Measurements from ENCODE around the gene PRPSAP2. TPM values are rescaled to one million over a fixed set of nuclear protein-coding genes. Genes with fewer than 3 reads are reported as not detected.

The PRPSAP2 gene
- total RNA-seq, 6 donors from 2014 or later = 16.6 to 39.8 (median 29.2) TPM

DNA sequence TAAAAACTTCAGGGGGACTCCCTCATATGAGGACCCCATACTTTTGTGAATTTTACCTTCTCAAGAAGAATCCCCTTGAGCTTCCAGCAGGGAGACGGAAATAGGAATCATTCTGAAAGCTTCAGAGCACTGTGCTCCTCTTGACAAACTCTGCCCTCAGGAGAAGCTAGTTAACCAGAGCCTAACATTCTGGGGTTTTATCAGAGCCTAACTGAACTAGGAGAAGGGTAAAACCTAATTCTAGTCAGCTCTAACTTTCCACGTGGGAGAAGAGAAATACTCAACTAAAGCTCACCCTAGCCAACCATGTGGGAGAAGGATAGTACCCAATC lies 80.7 kb downstream of the PRPSAP2 start:
- WGBS, 2 donors = 81 to 82% methylated on average over 2 of the region's 2 CpGs
- DNase-seq (no peak), ATAC-seq (ENCODE audit: low FRiP score in 2 of 2) (no peak)
- Histone ChIP-seq H3K9me3 (no peaks in the 10 kb centered on the region), H3K4me3 (no peak overlapping the region), H3K27me3 (no peaks in the 10 kb centered on the region), H3K4me1 (no peaks in the 10 kb centered on the region), H3K36me3 (no peaks in the 10 kb centered on the region), H3K27ac (no peak overlapping the region)
- TF ChIP-seq EP300 (IDR thresholded peaks at IDR 0.05) (no peak), POLR2A (IDR thresholded peaks at IDR 0.05) (no peak), POLR2AphosphoS5 (IDR thresholded peaks at IDR 0.05) (no peak)
- TF ChIP-seq, protein P1, sequence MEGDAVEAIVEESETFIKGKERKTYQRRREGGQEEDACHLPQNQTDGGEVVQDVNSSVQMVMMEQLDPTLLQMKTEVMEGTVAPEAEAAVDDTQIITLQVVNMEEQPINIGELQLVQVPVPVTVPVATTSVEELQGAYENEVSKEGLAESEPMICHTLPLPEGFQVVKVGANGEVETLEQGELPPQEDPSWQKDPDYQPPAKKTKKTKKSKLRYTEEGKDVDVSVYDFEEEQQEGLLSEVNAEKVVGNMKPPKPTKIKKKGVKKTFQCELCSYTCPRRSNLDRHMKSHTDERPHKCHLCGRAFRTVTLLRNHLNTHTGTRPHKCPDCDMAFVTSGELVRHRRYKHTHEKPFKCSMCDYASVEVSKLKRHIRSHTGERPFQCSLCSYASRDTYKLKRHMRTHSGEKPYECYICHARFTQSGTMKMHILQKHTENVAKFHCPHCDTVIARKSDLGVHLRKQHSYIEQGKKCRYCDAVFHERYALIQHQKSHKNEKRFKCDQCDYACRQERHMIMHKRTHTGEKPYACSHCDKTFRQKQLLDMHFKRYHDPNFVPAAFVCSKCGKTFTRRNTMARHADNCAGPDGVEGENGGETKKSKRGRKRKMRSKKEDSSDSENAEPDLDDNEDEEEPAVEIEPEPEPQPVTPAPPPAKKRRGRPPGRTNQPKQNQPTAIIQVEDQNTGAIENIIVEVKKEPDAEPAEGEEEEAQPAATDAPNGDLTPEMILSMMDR (IDR thresholded peaks at IDR 0.05) = no peak

DNA sequence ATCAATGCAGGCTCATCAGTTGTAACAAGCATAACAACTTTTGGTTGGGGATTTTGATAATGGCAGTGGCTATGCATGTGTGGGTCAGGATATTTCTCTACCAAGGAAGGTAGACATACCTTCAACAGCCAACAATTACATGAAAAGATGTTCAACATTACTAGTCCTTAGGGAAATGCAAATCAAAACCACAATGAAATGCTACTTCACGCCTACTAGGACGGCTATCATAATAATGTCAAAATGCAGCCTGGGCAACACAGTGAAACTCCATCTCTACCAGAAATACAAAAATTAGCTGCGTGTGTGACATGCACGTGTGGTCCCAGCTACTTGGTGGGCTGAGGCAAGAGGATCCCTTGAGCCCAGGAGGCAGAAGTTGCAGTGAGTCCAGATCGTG lies 86.7 kb downstream of the PRPSAP2 start:
- no peak overlapping the region for H3K27ac ChIP-seq
- 79 to 82% methylated on average over 5 of the region's 5 CpGs for whole genome bisulfite sequencing, 2 donors
- H3K4me1 ChIP-seq = no peaks in the 10 kb centered on the region

DNA sequence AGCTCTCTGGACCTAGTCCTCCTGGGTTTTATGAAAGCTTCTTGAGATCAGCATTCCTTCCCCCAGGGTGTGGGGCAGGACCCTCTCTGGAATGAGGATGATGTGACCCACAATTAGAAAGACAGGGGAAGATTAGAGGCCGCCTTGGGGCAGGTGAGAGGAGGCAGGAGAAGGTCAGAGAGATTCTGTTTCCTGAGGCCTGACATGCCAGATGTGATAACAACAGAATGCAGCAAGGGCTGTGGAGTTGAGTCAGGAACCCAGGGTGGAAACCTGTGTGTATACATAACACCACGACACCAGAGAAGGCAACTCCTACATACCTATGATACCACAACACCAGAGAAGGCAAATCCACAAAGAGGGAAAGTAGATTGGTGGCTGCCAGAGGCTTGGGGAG lies 88.6 kb downstream of the PRPSAP2 start:
- ATAC-seq (ENCODE audit: low FRiP score in 2 of 2) (no peak), DNase-seq (no peak)
- no peaks in the 10 kb centered on the region for H3K36me3 ChIP-seq
- H3K4me1 ChIP-seq = no peaks in the 10 kb centered on the region
- H3K27ac ChIP-seq = no peak overlapping the region
- 60 to 76% methylated on average over 2 of the region's 2 CpGs for WGBS, 2 donors
- H3K9me3 ChIP-seq = no peaks in the 10 kb centered on the region
- TF ChIP-seq, protein P1 (IDR thresholded peaks at IDR 0.05) = no peak
- TF ChIP-seq EP300 (IDR thresholded peaks at IDR 0.05) = no peak
- TF ChIP-seq POLR2AphosphoS5 (IDR thresholded peaks at IDR 0.05) = no peak
- no peak for TF ChIP-seq POLR2A (IDR thresholded peaks at IDR 0.05)
- no peak overlapping the region for H3K4me3 ChIP-seq
- H3K27me3 ChIP-seq = no peaks in the 10 kb centered on the region

More for the DNA sequence above, 86.7 kb downstream of the PRPSAP2 start:
- H3K4me3 ChIP-seq = no peak overlapping the region
- no peaks in the 10 kb centered on the region for H3K9me3 ChIP-seq
- TF ChIP-seq POLR2A (IDR thresholded peaks at IDR 0.05) = no peak
- TF ChIP-seq, protein P1 (IDR thresholded peaks at IDR 0.05) = no peak
- TF ChIP-seq EP300 (IDR thresholded peaks at IDR 0.05) = no peak
- no peak for TF ChIP-seq POLR2AphosphoS5 (IDR thresholded peaks at IDR 0.05)
- ATAC-seq (ENCODE audit: low FRiP score in 2 of 2) (no peak), DNase-seq (no peak)
- H3K36me3 ChIP-seq = no peaks in the 10 kb centered on the region
- no peaks in the 10 kb centered on the region for H3K27me3 ChIP-seq

DNA sequence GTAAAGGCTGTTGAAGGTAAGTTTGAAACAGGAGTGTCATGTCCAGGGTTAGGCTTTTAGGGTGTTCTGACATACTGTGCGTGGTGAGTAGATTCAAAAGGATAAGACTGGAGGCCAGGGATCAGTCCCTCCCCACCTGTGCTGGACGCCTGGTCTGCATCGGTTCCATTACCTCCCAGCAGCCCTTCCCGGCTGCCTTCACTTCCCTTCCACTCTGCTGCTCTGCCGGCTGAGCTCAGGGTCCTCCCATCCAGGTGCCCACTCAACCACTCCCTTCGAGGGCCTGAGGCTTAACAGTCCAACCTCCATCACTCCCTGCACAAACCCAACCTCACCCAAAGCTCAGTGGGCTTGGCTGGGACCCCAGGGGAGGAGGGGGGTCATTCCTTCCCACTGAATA lies 89.9 kb downstream of the PRPSAP2 start:
- peak in 1 of 2 donors; percentile 38 for ATAC-seq (ENCODE audit: low FRiP score in 2 of 2)
- no peak for DNase-seq
- 75 to 83% methylated on average over 6 of the region's 6 CpGs for WGBS, 2 donors
- H3K4me3 ChIP-seq = no peak overlapping the region
- no peaks in the 10 kb centered on the region for H3K9me3 ChIP-seq
- H3K27me3 ChIP-seq = no peaks in the 10 kb centered on the region
- no peaks in the 10 kb centered on the region for H3K36me3 ChIP-seq
- no peak overlapping the region for H3K27ac ChIP-seq
- TF ChIP-seq POLR2AphosphoS5 (IDR thresholded peaks at IDR 0.05) (no peak), POLR2A (IDR thresholded peaks at IDR 0.05) (no peak), EP300 (IDR thresholded peaks at IDR 0.05) (no peak)
- TF ChIP-seq, protein P1 (IDR thresholded peaks at IDR 0.05) = no peak
- H3K4me1 ChIP-seq = no peaks in the 10 kb centered on the region

DNA sequence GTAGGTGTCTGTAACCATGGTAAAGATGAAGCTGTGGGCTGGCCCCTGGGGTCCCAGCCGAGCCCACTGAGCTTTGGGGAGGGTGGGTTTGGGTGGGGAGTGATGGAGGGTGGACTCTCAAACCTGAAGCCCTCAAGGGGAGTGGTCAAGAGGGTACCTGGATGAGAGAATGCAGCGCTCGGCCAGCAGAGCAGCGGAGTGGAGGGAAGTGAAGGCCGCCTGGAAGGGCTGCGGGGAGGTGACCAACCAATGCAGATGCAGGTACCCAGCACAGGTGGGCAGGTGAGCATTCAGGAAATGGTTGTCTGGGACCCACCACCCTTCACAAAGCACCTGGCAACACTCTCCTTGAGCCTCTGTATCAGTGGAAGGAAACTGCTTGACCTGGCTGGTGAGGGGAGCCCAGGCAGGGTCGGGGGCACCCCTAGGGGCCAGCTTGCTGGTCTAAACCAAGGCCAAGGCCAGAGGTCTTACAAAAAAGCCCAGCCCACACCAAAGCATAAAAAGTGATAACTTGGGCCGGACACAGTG lies 90.6 kb downstream of the PRPSAP2 start:
- no peaks in the 10 kb centered on the region for H3K27me3 ChIP-seq
- H3K36me3 ChIP-seq = no peaks in the 10 kb centered on the region
- no peak overlapping the region for H3K27ac ChIP-seq
- DNase-seq (no peak), ATAC-seq (ENCODE audit: low FRiP score in 2 of 2) (no peak)
- 79 to 83% methylated on average over 7 to 8 of the region's 8 CpGs for WGBS, 2 donors
- H3K9me3 ChIP-seq = no peaks in the 10 kb centered on the region
- H3K4me1 ChIP-seq = no peaks in the 10 kb centered on the region
- no peak overlapping the region for H3K4me3 ChIP-seq
- TF ChIP-seq POLR2AphosphoS5 (IDR thresholded peaks at IDR 0.05) = no peak

Measured in upper lobe of left lung (tissue), 6 donors.